Endothelial cell (in vitro differentiated cells): ENCODE results near the gene OR11H7. TPM values are rescaled to one million over a fixed set of nuclear protein-coding genes. Genes with fewer than 3 reads are reported as not detected.
"Not testable (repeated sequence)": the region's sequence is repeated elsewhere in the genome, so short reads cannot be mapped to it uniquely, and the experiment has no call there.

Source experiments
- DNase-seq: peaks from one replicate; pipeline ENCODE4 v3.0.0; 2021; ENCODE audit warnings: low spot score
- H3K27ac Mint-ChIP-seq: one replicate; pipeline ENCODE4 v1.8.0; 2021; ENCODE audit warnings: mixed read lengths, inconsistent platforms; ENCODE audit not compliant: unreplicated experiment
- H3K27me3 Mint-ChIP-seq: one replicate; pipeline ENCODE4 v1.8.0; 2021; ENCODE audit warnings: mild to moderate bottlenecking, moderate library complexity, mixed read lengths, inconsistent platforms; ENCODE audit not compliant: unreplicated experiment
- H3K36me3 Mint-ChIP-seq: one replicate; pipeline ENCODE4 v1.8.0; 2021; ENCODE audit warnings: mild to moderate bottlenecking, low read depth, mixed read lengths, inconsistent platforms; ENCODE audit not compliant: unreplicated experiment
- H3K4me1 Mint-ChIP-seq: one replicate; pipeline ENCODE4 v1.8.0; 2021; ENCODE audit warnings: mild to moderate bottlenecking, mixed read lengths, inconsistent platforms; ENCODE audit not compliant: unreplicated experiment
- H3K4me3 Mint-ChIP-seq: one replicate; pipeline ENCODE4 v1.8.0; 2021; ENCODE audit warnings: mild to moderate bottlenecking, mixed read lengths, inconsistent platforms; ENCODE audit not compliant: unreplicated experiment
- H3K9me3 Mint-ChIP-seq: one replicate; pipeline ENCODE4 v1.8.0; 2021; ENCODE audit warnings: mixed read lengths, inconsistent platforms; ENCODE audit not compliant: unreplicated experiment
- CTCF ChIP-seq: fragments of 200-600 bp; sonication (generic); IDR thresholded peaks from one replicate; pipeline ENCODE4 v1.5.0; 2021; ENCODE audit warnings: antibody characterized with exemption; ENCODE audit not compliant: unreplicated experiment
- total RNA-seq: library from RNA; stranded (reverse); fragmentation: NEBNext Ultra II Directional; extraction: Animal tissue kit (Norgen Biotek cat#: 25700); gene quantifications from one replicate; pipeline ENCODE4 v1.2.1, GENCODE V29; 2021; ENCODE audit not compliant: unreplicated experiment

The OR11H7 gene
- total RNA-seq, 1 donor from 2014 or later = not detected

- H3K4me1 Mint-ChIP-seq = no peaks in the 10 kb centered on the region
- no peak for DNase-seq
- no peak overlapping the region for H3K27ac Mint-ChIP-seq
- no peak for TF ChIP-seq CTCF
- H3K36me3 Mint-ChIP-seq = peaks cover 4% of the 10 kb centered on the region
- peaks cover 44% of the 10 kb centered on the region for H3K9me3 Mint-ChIP-seq
- no peak overlapping the region for H3K4me3 Mint-ChIP-seq
- H3K27me3 Mint-ChIP-seq = no peaks in the 10 kb centered on the region
These were observed 31.3 kb upstream of the OR11H7 start for GRCh38 chr14:20197459-20197858.

- peaks cover 2% of the 10 kb centered on the region for H3K27me3 Mint-ChIP-seq
- no peak for TF ChIP-seq CTCF
- no peak overlapping the region for H3K27ac Mint-ChIP-seq
- peaks cover 40% of the 10 kb centered on the region for H3K9me3 Mint-ChIP-seq
- H3K4me3 Mint-ChIP-seq = no peak overlapping the region
- DNase-seq = no peak
- H3K36me3 Mint-ChIP-seq = peaks cover 4% of the 10 kb centered on the region
- H3K4me1 Mint-ChIP-seq = no peaks in the 10 kb centered on the region
These were observed 29.8 kb upstream of the OR11H7 start for GRCh38 chr14:20198991-20199390.

GRCh38 chr14:20204721-20205120 is 24.1 kb upstream of the OR11H7 start:
- peaks cover 18% of the 10 kb centered on the region for H3K9me3 Mint-ChIP-seq
- no peak overlapping the region for H3K4me3 Mint-ChIP-seq
- no peak for TF ChIP-seq CTCF
- no peaks in the 10 kb centered on the region for H3K4me1 Mint-ChIP-seq
- peaks cover 4% of the 10 kb centered on the region for H3K36me3 Mint-ChIP-seq
- H3K27ac Mint-ChIP-seq = no peak overlapping the region
- no peak for DNase-seq
- peaks cover 2% of the 10 kb centered on the region for H3K27me3 Mint-ChIP-seq

- no peak for DNase-seq
- peaks cover 5% of the 10 kb centered on the region for H3K36me3 Mint-ChIP-seq
- peaks cover 32% of the 10 kb centered on the region for H3K9me3 Mint-ChIP-seq
- H3K4me1 Mint-ChIP-seq = no peaks in the 10 kb centered on the region
- no peak overlapping the region for H3K27ac Mint-ChIP-seq
- H3K4me3 Mint-ChIP-seq = no peak overlapping the region
- H3K27me3 Mint-ChIP-seq = peaks cover 3% of the 10 kb centered on the region
- TF ChIP-seq CTCF = no peak
These were observed 19.2 kb upstream of the OR11H7 start for GRCh38 chr14:20209595-20209994.

GRCh38 chr14:20212406-20212805 is 16.4 kb upstream of the OR11H7 start:
- Mint-ChIP-seq H3K9me3 (peaks cover 26% of the 10 kb centered on the region), H3K36me3 (peaks cover 12% of the 10 kb centered on the region)
- not testable (repeated sequence) for H3K27me3 Mint-ChIP-seq, H3K4me3 Mint-ChIP-seq, DNase-seq, H3K27ac Mint-ChIP-seq, H3K4me1 Mint-ChIP-seq

- H3K27ac Mint-ChIP-seq = no peak overlapping the region
- H3K36me3 Mint-ChIP-seq = peaks cover 12% of the 10 kb centered on the region
- no peak for DNase-seq
- no peaks in the 10 kb centered on the region for H3K4me1 Mint-ChIP-seq
- no peak overlapping the region for H3K4me3 Mint-ChIP-seq
- H3K9me3 Mint-ChIP-seq = peaks cover 20% of the 10 kb centered on the region
- H3K27me3 Mint-ChIP-seq = peaks cover 3% of the 10 kb centered on the region
- no peak for TF ChIP-seq CTCF
These were observed 13.6 kb upstream of the OR11H7 start for GRCh38 chr14:20215196-20215595.
